HG03175 (cell line): ENCODE data around the gene LYZL1.
"Not testable (repeated sequence)": the region's sequence is repeated elsewhere in the genome, so short reads cannot be mapped to it uniquely, and the experiment has no call there.

ENCODE experiments used
- ATAC-seq: cut with Tn5 transposase; IDR thresholded peaks from one replicate; pipeline ENCODE4 v1.9.1; 2021; ENCODE audit warnings: mild to moderate bottlenecking, moderate library complexity; ENCODE audit not compliant: unreplicated experiment

Gene LYZL1

GRCh38 chr10:29327746-29328102 is 38.9 kb downstream of the LYZL1 start:
- no peak for ATAC-seq

GRCh38 chr10:29328983-29329382 is 40.1 kb downstream of the LYZL1 start:
- no peak for ATAC-seq

GRCh38 chr10:29329420-29329819 is 40.5 kb downstream of the LYZL1 start:
- ATAC-seq: no peak

- no peak for ATAC-seq
Measured at GRCh38 chr10:29332061-29332760, 43.3 kb downstream of the LYZL1 start.

GRCh38 chr10:29332761-29333148 is 43.9 kb downstream of the LYZL1 start:
- no peak for ATAC-seq

- not testable (repeated sequence) for ATAC-seq
Measured at GRCh38 chr10:29337526-29337925, 48.7 kb downstream of the LYZL1 start.

- ATAC-seq: no peak
Measured at GRCh38 chr10:29343607-29344038, 54.8 kb downstream of the LYZL1 start.

GRCh38 chr10:29344073-29344820 is 55.4 kb downstream of the LYZL1 start:
- no peak for ATAC-seq

GRCh38 chr10:29345144-29345909 is 56.5 kb downstream of the LYZL1 start:
- ATAC-seq: no peak

- no peak for ATAC-seq
Measured at GRCh38 chr10:29345910-29346209, 57.0 kb downstream of the LYZL1 start.

- ATAC-seq: no peak
Measured at GRCh38 chr10:29346296-29347001, 57.6 kb downstream of the LYZL1 start.

GRCh38 chr10:29348836-29349235 is 60.0 kb downstream of the LYZL1 start:
- ATAC-seq: no peak

- no peak for ATAC-seq
Measured at GRCh38 chr10:29353305-29353704, 64.4 kb downstream of the LYZL1 start.

GRCh38 chr10:29353887-29354561 is 65.2 kb downstream of the LYZL1 start:
- no peak for ATAC-seq

GRCh38 chr10:29355411-29355991 is 66.6 kb downstream of the LYZL1 start:
- no peak for ATAC-seq

GRCh38 chr10:29356931-29357330 is 68.1 kb downstream of the LYZL1 start:
- no peak for ATAC-seq

GRCh38 chr10:29358010-29358616 is 69.2 kb downstream of the LYZL1 start:
- ATAC-seq: no peak

GRCh38 chr10:29360215-29360853 is 71.5 kb downstream of the LYZL1 start:
- ATAC-seq: not testable (repeated sequence)
